Hematopoietic multipotent progenitor cell (in vitro differentiated cells): ENCODE data around the gene FAM3A. TPM values are rescaled to one million over a fixed set of nuclear protein-coding genes. Genes with fewer than 3 reads are reported as not detected.

Experiments used
- DNase-seq, 3 donors: peaks; one replicate each; pipeline ENCODE4 v3.0.0-alpha.2; 2011 to 2015; ENCODE audit warnings: low read depth in 2 of 3, low spot score in 2 of 3
- total RNA-seq: library from RNA; depleted of rRNA; stranded (reverse); fragments of >200 nt; gene quantifications from one replicate; pipeline ENCODE4 v1.2.3, GENCODE V29; 2012

Gene FAM3A
- total RNA-seq, 1 donor = 43.9 TPM

GRCh38 chrX:154535892-154536291 is 19.9 kb upstream of the FAM3A start:
- DNase-seq = no peak

- DNase-seq = peak; percentile 79 to 84 (median 84)
Observed at GRCh38 chrX:154534526-154535322, 18.7 kb upstream of the FAM3A start.

- no peak for DNase-seq
Observed at GRCh38 chrX:154532690-154533089, 16.7 kb upstream of the FAM3A start.

GRCh38 chrX:154531626-154532025 is 15.6 kb upstream of the FAM3A start:
- DNase-seq = no peak

- DNase-seq = no peak
Observed at GRCh38 chrX:154530286-154530685, 14.3 kb upstream of the FAM3A start.

- no peak for DNase-seq
Observed at GRCh38 chrX:154529206-154529612, 13.2 kb upstream of the FAM3A start.

- DNase-seq = peak in 2 of 3 donors; percentile 59 to 62
Observed at GRCh38 chrX:154526901-154527675, 11.1 kb upstream of the FAM3A start.

GRCh38 chrX:154525606-154526490 is 9.8 kb upstream of the FAM3A start:
- DNase-seq = no peak

- no peak for DNase-seq
Observed at GRCh38 chrX:154519389-154519788, 3.4 kb upstream of the FAM3A start.

GRCh38 chrX:154517101-154517781 is 1.2 kb upstream of the FAM3A start:
- DNase-seq = no peak

- peak in 1 of 3 donors; percentile 39 for DNase-seq
Observed at GRCh38 chrX:154516656-154517100, 646 bp upstream of the FAM3A start.

GRCh38 chrX:154515090-154515965 is 704 bp downstream of the FAM3A start:
- DNase-seq = peak in 2 of 3 donors; percentile 34 to 55

- no peak for DNase-seq
Observed at GRCh38 chrX:154513716-154514115, 2.3 kb downstream of the FAM3A start.

- no peak for DNase-seq
Observed at GRCh38 chrX:154512879-154513553, 3.0 kb downstream of the FAM3A start.

GRCh38 chrX:154511761-154512160 is 4.3 kb downstream of the FAM3A start:
- DNase-seq = no peak

GRCh38 chrX:154509455-154509854 is 6.6 kb downstream of the FAM3A start:
- DNase-seq = no peak

- no peak for DNase-seq
Observed at GRCh38 chrX:154508384-154508745, 7.7 kb downstream of the FAM3A start.

GRCh38 chrX:154507673-154508383 is 8.2 kb downstream of the FAM3A start:
- no peak for DNase-seq
